HepG2 (cell line): ENCODE results near the gene VASN. TPM values are rescaled to one million over a fixed set of nuclear protein-coding genes. Genes with fewer than 3 reads are reported as not detected.

Source experiments
- ATAC-seq: fragments of 200-7000 bp; cut with Tn5 transposase; 3 replicates; pipeline ENCODE4 v1.9.1; 2020; ENCODE audit warnings: mild to moderate bottlenecking, moderate library complexity
- BruUV-seq: library from RNA; stranded (reverse); fragments of 400-500 nt; replicated peaks from 2 replicates; lab custom pipeline; 2021; lab: Mats Ljungman, UMichigan
- CTCF ChIA-PET: fragments of 300-600 bp; formaldehyde crosslinking; extraction: SDS; loops from one replicate; lab custom pipeline; 2021; ENCODE audit warnings: low total read pairs, inconsistent platforms, low intra/inter-chr PET ratio; lab: Yijun Ruan, JAX
- POLR2A ChIA-PET: fragments of 350-600 bp; sonication (Branson Sonifier 250); formaldehyde crosslinking; loops from one replicate; lab custom pipeline; 2020; ENCODE audit warnings: antibody characterized with exemption, inconsistent platforms; lab: Yijun Ruan, JAX
- DNase-seq: peaks from one replicate; pipeline ENCODE4 v3.0.0-alpha.2; 2015; ENCODE audit warnings: low spot score
- FAIRE-seq: peaks from 3 replicates; lab custom pipeline; 2011; peaks lifted over from hg19 to GRCh38; lab: Jason Lieb, UNC
- H2AFZ ChIP-seq: one replicate; pipeline ENCODE4 v1.6.1; 2011; ENCODE audit warnings: low read length, inconsistent platforms
- H3K27ac ChIP-seq: fragments of 300-600 bp; 3 replicates; pipeline ENCODE4 v1.8.0; 2011; ENCODE audit warnings: mixed run types, mild to moderate bottlenecking, mixed read lengths, low read length, inconsistent platforms; ENCODE audit not compliant: insufficient read depth; ENCODE audit errors: extremely low read length
- H3K27me3 ChIP-seq, 2 experiments: fragments of 200-600 bp in 1 of 2; 2 replicates in 1 of 2; 3 replicates in 1 of 2; pipeline versions ENCODE4 v1.6.0 to v1.8.0; 2011; ENCODE audit warnings: low read length in 2 of 2, mild to moderate bottlenecking in 2 of 2, moderate library complexity in 2 of 2, inconsistent platforms in 1 of 2; ENCODE audit not compliant: insufficient read depth in 2 of 2, control insufficient read depth in 1 of 2
- H3K36me3 ChIP-seq, 2 experiments: fragments of 200-600 bp in 1 of 2; replicated peaks in 1 of 2; 2 replicates in 1 of 2; 3 replicates in 1 of 2; pipeline versions ENCODE4 v1.5.1 to v1.8.0; 2011; ENCODE audit warnings: low read length in 2 of 2, inconsistent platforms in 1 of 2; ENCODE audit not compliant: insufficient read depth in 2 of 2, control insufficient read depth in 1 of 2
- H3K4me1 ChIP-seq: 2 replicates; pipeline ENCODE4 v1.5.1; 2012; ENCODE audit warnings: low read length, inconsistent platforms; ENCODE audit not compliant: insufficient read depth
- H3K4me2 ChIP-seq: 2 replicates; pipeline ENCODE4 v1.6.0; 2011; ENCODE audit warnings: low read depth, low read length, inconsistent platforms
- H3K4me3 ChIP-seq, 3 experiments: fragments of 200-600 bp in 1 of 3; sonication (generic), shearing (Covaris generic) in 1 of 3; replicated peaks in 1 of 3; 2 replicates each; pipeline ENCODE4 v1.5.1; 2011 to 2016; ENCODE audit warnings: low read length in 3 of 3, inconsistent platforms in 2 of 3, low read depth in 2 of 3, mild to moderate bottlenecking in 2 of 3, control low read depth in 1 of 3, mixed read lengths in 1 of 3; ENCODE audit not compliant: insufficient read depth in 1 of 3
- H3K79me2 ChIP-seq: one replicate; pipeline ENCODE4 v1.6.1; 2011; ENCODE audit warnings: low read length, inconsistent platforms; ENCODE audit not compliant: insufficient read depth
- H3K9ac ChIP-seq: 2 replicates; pipeline ENCODE4 v1.6.0; 2011; ENCODE audit warnings: mild to moderate bottlenecking, low read depth, low read length, inconsistent platforms; ENCODE audit not compliant: insufficient read depth
- H3K9me3 ChIP-seq: 2 replicates; pipeline ENCODE4 v1.5.1; 2012; ENCODE audit warnings: mild to moderate bottlenecking, low read length
- H4K20me1 ChIP-seq: 2 replicates; pipeline ENCODE4 v1.6.0; 2011; ENCODE audit warnings: inconsistent platforms, mild to moderate bottlenecking, low read length, moderate library complexity; ENCODE audit not compliant: insufficient read depth
- AGO2 ChIP-seq: fragments of 200-400 bp; formaldehyde crosslinking; optimal IDR thresholded peaks from 2 replicates; pipeline ENCODE3; 2017; ENCODE audit warnings: mild to moderate bottlenecking, low read depth, low read length, moderate library complexity
- AKAP8 ChIP-seq: sonication (generic); formaldehyde crosslinking; IDR thresholded peaks from 2 replicates; pipeline ENCODE4 v1.5.1; 2020; ENCODE audit warnings: mild to moderate bottlenecking, missing genetic modification reagents
- BORCS8-MEF2B ChIP-seq: sonication (generic); formaldehyde crosslinking; IDR thresholded peaks from 2 replicates; pipeline ENCODE4 v1.8.0; 2022; ENCODE audit warnings: mild to moderate bottlenecking, missing genetic modification reagents
- GFI1 ChIP-seq: sonication (generic); formaldehyde crosslinking; IDR thresholded peaks from 2 replicates; pipeline ENCODE4 v1.5.0; 2020; ENCODE audit warnings: missing genetic modification reagents, mild to moderate bottlenecking, borderline replicate concordance
- KDM2A ChIP-seq: sonication (generic); formaldehyde crosslinking; IDR thresholded peaks from 2 replicates; pipeline ENCODE4 v1.4.0; 2020; ENCODE audit warnings: low read depth, missing genetic modification reagents, borderline replicate concordance
- MIER2 ChIP-seq: IDR thresholded peaks from 2 replicates; pipeline ENCODE4 v1.6.1; 2016; ENCODE audit warnings: missing biosample characterization, missing genetic modification reagents
- NCOA1 ChIP-seq: sonication (generic); formaldehyde crosslinking; IDR thresholded peaks from 2 replicates; pipeline ENCODE4 v1.9.0; 2021; ENCODE audit warnings: missing genetic modification reagents
- NFKBIZ ChIP-seq: IDR thresholded peaks from 2 replicates; pipeline ENCODE4 v1.6.1; 2018; ENCODE audit warnings: missing genetic modification reagents, missing compliant biosample characterization
- POGZ ChIP-seq: sonication (generic); formaldehyde crosslinking; IDR thresholded peaks from 2 replicates; pipeline ENCODE4 v1.4.0; 2020; ENCODE audit warnings: mild to moderate bottlenecking, missing genetic modification reagents
- POLR2G ChIP-seq: fragments of 200-400 bp; formaldehyde crosslinking; IDR thresholded peaks from 2 replicates; pipeline ENCODE4 v1.6.1; 2018; ENCODE audit warnings: mild to moderate bottlenecking, low read depth, low read length, moderate library complexity
- RBM22 ChIP-seq: fragments of 200-400 bp; formaldehyde crosslinking; optimal IDR thresholded peaks from 2 replicates; pipeline ENCODE3; 2017; ENCODE audit warnings: mild to moderate bottlenecking, low read length, moderate library complexity
- RNF2 ChIP-seq: fragments of 450-650 bp; conservative IDR thresholded peaks from 2 replicates; pipeline ENCODE4 v1.6.1; 2016; ENCODE audit warnings: low read depth
- SMC3 ChIP-seq: IDR thresholded peaks from 2 replicates; pipeline ENCODE4 v1.6.1; 2011; ENCODE audit warnings: low read length, improper control_type of control experiment
- TAF15 ChIP-seq: fragments of 200-400 bp; formaldehyde crosslinking; IDR thresholded peaks from one replicate; pipeline ENCODE4 v1.6.1; 2018; ENCODE audit warnings: mild to moderate bottlenecking, low read depth, low read length; ENCODE audit not compliant: poor library complexity, severe bottlenecking
- TBP ChIP-seq: sonication (generic); formaldehyde crosslinking; IDR thresholded peaks from 2 replicates; pipeline ENCODE4 v1.5.0; 2020; ENCODE audit warnings: missing genetic modification reagents
- ZFP36 ChIP-seq: fragments of 150-350 bp; IDR thresholded peaks from 2 replicates; pipeline ENCODE4 v1.6.1; 2018; ENCODE audit warnings: borderline replicate concordance, low read length, low read depth; ENCODE audit not compliant: partially characterized antibody
- ZNF234 ChIP-seq: sonication (generic); formaldehyde crosslinking; conservative IDR thresholded peaks from 2 replicates; pipeline ENCODE4 v1.5.1; 2020; ENCODE audit warnings: mild to moderate bottlenecking, missing genetic modification reagents
- ZNF33A ChIP-seq: sonication (generic); formaldehyde crosslinking; IDR thresholded peaks from 2 replicates; pipeline ENCODE4 v1.5.1; 2020; ENCODE audit warnings: missing genetic modification reagents, mild to moderate bottlenecking, moderate library complexity, borderline replicate concordance
- ZNF44 ChIP-seq: sonication (generic); formaldehyde crosslinking; IDR thresholded peaks from 2 replicates; pipeline ENCODE4 v1.5.1; 2020; ENCODE audit warnings: mild to moderate bottlenecking, missing genetic modification reagents
- ZNF550 ChIP-seq: sonication (generic); formaldehyde crosslinking; IDR thresholded peaks from 2 replicates; pipeline ENCODE4 v1.4.0; 2020; ENCODE audit warnings: mild to moderate bottlenecking, missing genetic modification reagents, borderline replicate concordance
- ZNF563 ChIP-seq: sonication (generic); formaldehyde crosslinking; IDR thresholded peaks from 2 replicates; pipeline ENCODE4 v1.8.0; 2022; ENCODE audit warnings: mild to moderate bottlenecking, moderate library complexity, missing genetic modification reagents
- ZNF574 ChIP-seq: sonication (generic); formaldehyde crosslinking; IDR thresholded peaks from 2 replicates; pipeline ENCODE4 v1.4.0; 2020; ENCODE audit warnings: missing genetic modification reagents
- ZNF597 ChIP-seq: sonication (generic); formaldehyde crosslinking; IDR thresholded peaks from 2 replicates; pipeline ENCODE4 v1.5.0; 2020; ENCODE audit warnings: missing genetic modification reagents
- WGBS: methylation state at CpG from one replicate; pipeline ENCODE4 v1.1.6; 2017; ENCODE audit warnings: low lambda C conversion rate; 5-methylcytosine and 5-hydroxymethylcytosine counted together
- in situ Hi-C: cut with HindIII; loops from 2 replicates; pipeline ENCODE4 v1.10.0; 2017; ENCODE audit warnings: low pct_unique_long_range_greater_than_20kb; ENCODE audit not compliant: extremely low pct_ligation_motif_present
- intact Hi-C: fragments of 100-400 bp; cut with micrococcal nuclease; formaldehyde crosslinking; loops from one replicate; pipeline ENCODE4 v1.10.0; 2022; ENCODE audit not compliant: unreplicated experiment
- polyA plus RNA-seq, 8 experiments: library from polyadenylated mRNA; depleted of rRNA in 3 of 8; stranded (reverse) in 7 of 8; unstranded in 1 of 8; fragments of >200 nt; fragmentation: Illumina TruSeq in 4 of 8; extraction: Trizol in 4 of 8; gene quantifications; 2 replicates each; pipeline versions ENCODE4 v1.2.1 to v1.2.3, GENCODE V29; 2011 to 2016; ENCODE audit warnings: low read depth in 4 of 8, missing spikeins in 1 of 8, mixed read lengths in 1 of 8; ENCODE audit not compliant: insufficient read depth in 1 of 8
- total RNA-seq, 5 experiments: library from RNA; depleted of rRNA; stranded (reverse); fragments of >200 nt; fragmentation: Illumina TruSeq; extraction: Trizol; gene quantifications; 2 replicates each; pipeline ENCODE4 v1.2.3, GENCODE V29; 2016; ENCODE audit warnings: low read depth in 1 of 5
- TF ChIP-seq, protein P1 (sequence below): sonication (generic); formaldehyde crosslinking; IDR thresholded peaks from 2 replicates; pipeline ENCODE4 v1.8.1; 2023; ENCODE audit warnings: missing genetic modification reagents, mild to moderate bottlenecking, borderline replicate concordance

The VASN gene
- total and polyA plus RNA-seq, 2 of the 13 experiments (the other 11 are each of a cell fraction or from before 2014, with no cell fraction given), result 8.4 to 18.2 TPM

DNA sequence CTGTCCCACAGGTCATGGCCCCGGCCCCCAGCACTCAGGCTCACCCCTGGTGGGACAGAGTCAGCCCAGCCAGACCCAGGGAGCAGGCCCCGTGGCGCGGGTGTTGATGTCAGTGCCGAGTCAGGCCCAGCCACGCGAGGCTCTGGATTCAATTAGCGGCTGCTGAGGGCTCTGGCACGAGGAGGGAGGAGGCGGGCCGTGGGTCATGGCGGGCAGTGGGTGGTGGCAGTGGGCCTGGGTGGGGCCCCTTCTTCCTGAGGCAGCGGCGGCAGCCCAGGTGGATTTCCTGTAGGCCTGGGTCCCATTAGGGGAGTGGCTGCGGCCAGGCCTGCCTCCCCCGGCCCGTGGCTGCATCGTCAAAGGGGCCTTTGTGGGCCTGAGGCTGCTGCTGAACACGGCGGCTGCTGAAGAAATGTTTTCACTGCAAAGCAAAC, 12.9 kb downstream of the VASN start:
- ChIA-PET CTCF (no interaction called here), POLR2A (interaction anchor here (1.7 kb wide), 1 partner anchor 11 kb away, joined by 6 read pairs; no protein-coding TSS in a partner anchor)
- Histone ChIP-seq H4K20me1 (peaks cover 21% of the 10 kb centered on the region), H3K9me3 (no peaks in the 10 kb centered on the region), H3K9ac (no peak overlapping the region), H3K4me2 (no peak overlapping the region), H2AFZ (no peak overlapping the region), H3K79me2 (peaks cover 4% of the 10 kb centered on the region), H3K36me3 (peaks cover 4 to 14% of the 10 kb centered on the region in 2 experiments), H3K27me3 (no peaks in the 10 kb centered on the region), H3K27ac (no peak overlapping the region), H3K4me1 (peaks cover 20% of the 10 kb centered on the region), H3K4me3 (no peak overlapping the region)
- in situ Hi-C loops (no loop called here), intact Hi-C loops (no loop called here)
- FAIRE-seq, result no peak
- peak; percentile 1; the same call in 1 of the 3 replicates for ATAC-seq
- no TSS peak for BruUV-seq
- DNase-seq, result no peak
- 87% methylated on average over 13 of the region's 20 CpGs for WGBS
- TF ChIP-seq ZNF597 (CRISPR knock-in tag) (no peak), ZNF33A (CRISPR knock-in tag) (no peak), SMC3 (no peak), TBP (no peak), AGO2 (peak; percentile 95), TAF15 (peak; percentile 62), POGZ (CRISPR knock-in tag) (no peak), KDM2A (CRISPR knock-in tag) (no peak), ZNF563 (no peak), GFI1 (CRISPR knock-in tag) (no peak), ZNF44 (CRISPR knock-in tag) (no peak), ZNF234 (no peak), BORCS8-MEF2B (CRISPR knock-in tag) (0 out of 2 replicates have a peak, but pooled peaks have one; percentile 31), NCOA1 (CRISPR knock-in tag) (no peak), RBM22 (peak; percentile 73), ZNF550 (no peak), NFKBIZ (CRISPR knock-in tag) (no peak), MIER2 (CRISPR knock-in tag) (no peak), POLR2G (0 out of 2 replicates have a peak, but pooled peaks have one; percentile 1), RNF2 (no peak), ZNF574 (CRISPR knock-in tag) (no peak), AKAP8 (CRISPR knock-in tag) (0 out of 2 replicates have a peak, but pooled peaks have one; percentile 24), ZFP36 (no peak)
- TF ChIP-seq, protein P1, sequence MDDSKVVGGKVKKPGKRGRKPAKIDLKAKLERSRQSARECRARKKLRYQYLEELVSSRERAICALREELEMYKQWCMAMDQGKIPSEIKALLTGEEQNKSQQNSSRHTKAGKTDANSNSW, result no peak
